ENCODE results near the gene CACNA2D4. TPM values are rescaled to one million over a fixed set of nuclear protein-coding genes. Genes with fewer than 3 reads are reported as not detected.
A peak's percentile ranks its signal among the peaks of the same experiment; 100 is the strongest.

The CACNA2D4 gene
- total and polyA plus RNA-seq, 2 of the 13 experiments (the other 11 are each of a cell fraction or from before 2014, with no cell fraction given): 14.2 to 136 TPM

- H3K36me3 ChIP-seq (replicated peaks in 1 of 2; ENCODE audit: control insufficient read depth in 1 of 2, insufficient read depth in 2 of 2, low read length in 2 of 2): peaks cover 0 to 3% of the 10 kb centered on the region in 2 experiments; a peak in 3 of 5 replicates
- H3K4me3 ChIP-seq (replicated peaks in 1 of 3; ENCODE audit: insufficient read depth in 1 of 3, low read depth in 2 of 3, low read length in 3 of 3): no peak overlapping the region
- TF ChIP-seq ZNF24 (IDR thresholded peaks at IDR 0.05): no peak
- TF ChIP-seq ZNF33B (CRISPR knock-in tag; IDR thresholded peaks at IDR 0.05): no peak
- no peak for TF ChIP-seq ZNF644 (CRISPR knock-in tag; IDR thresholded peaks at IDR 0.05; ENCODE audit: low read depth)
- no peak for TF ChIP-seq SMAD3 (CRISPR knock-in tag; IDR thresholded peaks at IDR 0.05)
- TF ChIP-seq EHMT2 (IDR thresholded peaks at IDR 0.05; ENCODE audit: borderline replicate concordance, low read depth, low read length): no peak
- TF ChIP-seq AGO2 (optimal IDR thresholded peaks at IDR 0.05; ENCODE audit: low read depth, low read length): peak; percentile 9
- TF ChIP-seq HHEX (CRISPR knock-in tag; IDR thresholded peaks at IDR 0.05): no peak
- TF ChIP-seq ZNF274 (CRISPR knock-in tag; IDR thresholded peaks at IDR 0.05): 0 out of 2 replicates have a peak, but pooled peaks have one; percentile 4
- TF ChIP-seq ELF3 (CRISPR knock-in tag; IDR thresholded peaks at IDR 0.05): no peak
- no peak for TF ChIP-seq ZNF850 (CRISPR knock-in tag; conservative IDR thresholded peaks at IDR 0.05)
- TF ChIP-seq NAIF1 (CRISPR knock-in tag; IDR thresholded peaks at IDR 0.05; ENCODE audit: borderline replicate concordance): no peak
- TF ChIP-seq IRF1 (CRISPR knock-in tag; IDR thresholded peaks at IDR 0.05; ENCODE audit: low read depth): no peak
- TF ChIP-seq ZNF546 (CRISPR knock-in tag; conservative IDR thresholded peaks at IDR 0.05): no peak
- TF ChIP-seq RBM22 (optimal IDR thresholded peaks at IDR 0.05; ENCODE audit: low read length): peak; percentile 12
- TF ChIP-seq ZNF597 (CRISPR knock-in tag; IDR thresholded peaks at IDR 0.05): no peak
- no peak for TF ChIP-seq HOXA9 (CRISPR knock-in tag; IDR thresholded peaks at IDR 0.05; ENCODE audit: borderline replicate concordance)
- TF ChIP-seq SP2 (CRISPR knock-in tag; IDR thresholded peaks at IDR 0.05): no peak
- no peak for TF ChIP-seq BHLHE40 (IDR thresholded peaks at IDR 0.05; ENCODE audit: low read length)
- no peak for TF ChIP-seq KLF6 (CRISPR knock-in tag; IDR thresholded peaks at IDR 0.05)
- TF ChIP-seq YEATS4 (CRISPR knock-in tag; IDR thresholded peaks at IDR 0.05; ENCODE audit: borderline replicate concordance): no peak
- no peak for TF ChIP-seq KMT2B (CRISPR knock-in tag; IDR thresholded peaks at IDR 0.05)
- TF ChIP-seq AHR (CRISPR knock-in tag; IDR thresholded peaks at IDR 0.05): no peak
Observed at GRCh38 chr12:1797011-1797901, 121.2 kb downstream of the CACNA2D4 start.

More at GRCh38 chr12:1797011-1797901, 121.2 kb downstream of the CACNA2D4 start:
- Histone ChIP-seq H3K79me2 (ENCODE audit: insufficient read depth, low read length) (no peaks in the 10 kb centered on the region), H3K27me3 (ENCODE audit: control insufficient read depth in 1 of 2, insufficient read depth in 2 of 2, low read length in 2 of 2) (no peaks in the 10 kb centered on the region), H3K4me2 (ENCODE audit: low read depth, low read length) (no peak overlapping the region), H4K20me1 (ENCODE audit: insufficient read depth, low read length) (no peaks in the 10 kb centered on the region), H3K9me3 (ENCODE audit: low read length) (no peaks in the 10 kb centered on the region), H3K27ac (ENCODE audit: extremely low read length, insufficient read depth, low read length) (no peak overlapping the region), H3K9ac (ENCODE audit: insufficient read depth, low read depth, low read length) (no peak overlapping the region), H3K4me1 (ENCODE audit: insufficient read depth, low read length) (peaks cover 8% of the 10 kb centered on the region; the same call in 1 of the 2 replicates), H2AFZ (ENCODE audit: low read length) (no peak overlapping the region)
- ChIA-PET CTCF (ENCODE audit: low intra/inter-chr PET ratio, low total read pairs) (interaction anchor here (0.9 to 3.3 kb wide), 2 partner anchors 142 to 145 kb away, joined by 6 to 88 read pairs; no protein-coding TSS in a partner anchor), POLR2A (no interaction called here)
- ATAC-seq (no peak), FAIRE-seq (no peak), DNase-seq (ENCODE audit: low spot score) (no peak)
- intact Hi-C loops (cut with micrococcal nuclease; ENCODE audit: unreplicated experiment): loop anchor here (5.0 kb wide), 1 partner anchor 240 kb away; no protein-coding TSS in a partner anchor
- over 99% methylated on average over 17 of the region's 71 CpGs for WGBS (ENCODE audit: low lambda C conversion rate)
- in situ Hi-C loops (cut with HindIII; ENCODE audit: extremely low pct_ligation_motif_present, low pct_unique_long_range_greater_than_20kb): no loop called here
- BruUV-seq (replicated peaks): no TSS peak
